HEK293 (cell line): ENCODE data around the gene BLMH.
A peak's percentile ranks its signal among the peaks of the same experiment; 100 is the strongest.

ENCODE experiments used
- HOXA7 ChIP-seq: sonication (generic); formaldehyde crosslinking; IDR thresholded peaks from 2 replicates; pipeline ENCODE4 v1.8.1; 2022; ENCODE audit warnings: missing genetic modification reagents, borderline replicate concordance
- MZF1 ChIP-seq: fragments of 450-650 bp; formaldehyde crosslinking; IDR thresholded peaks from 2 replicates; pipeline ENCODE4 v1.5.1; 2017; ENCODE audit warnings: missing biosample characterization, missing genetic modification characterization, borderline replicate concordance
- PRDM10 ChIP-seq: fragments of 450-650 bp; formaldehyde crosslinking; IDR thresholded peaks from 2 replicates; pipeline ENCODE4 v1.5.1; 2016; ENCODE audit warnings: missing biosample characterization, missing genetic modification characterization
- REST ChIP-seq: fragments of 450-650 bp; formaldehyde crosslinking; IDR thresholded peaks from 2 replicates; pipeline ENCODE4 v1.5.1; 2016; ENCODE audit warnings: missing biosample characterization, missing genetic modification characterization
- YY1 ChIP-seq: fragments of 450-650 bp; formaldehyde crosslinking; IDR thresholded peaks from 2 replicates; pipeline ENCODE4 v1.5.1; 2018; ENCODE audit warnings: missing biosample characterization, missing genetic modification characterization
- ZBTB10 ChIP-seq: fragments of 450-650 bp; formaldehyde crosslinking; IDR thresholded peaks from 2 replicates; pipeline ENCODE4 v1.5.1; 2016; ENCODE audit warnings: missing biosample characterization, missing genetic modification characterization
- ZFP3 ChIP-seq: fragments of 450-650 bp; formaldehyde crosslinking; IDR thresholded peaks from 2 replicates; pipeline ENCODE4 v1.5.1; 2016; ENCODE audit warnings: low read depth, missing biosample characterization, missing genetic modification characterization
- ZNF394 ChIP-seq: fragments of 450-650 bp; formaldehyde crosslinking; IDR thresholded peaks from 2 replicates; pipeline ENCODE4 v1.5.1; 2016; ENCODE audit warnings: missing biosample characterization, missing genetic modification characterization, mild to moderate bottlenecking, moderate library complexity, borderline replicate concordance
- ZNF423 ChIP-seq: fragments of 450-650 bp; formaldehyde crosslinking; IDR thresholded peaks from 2 replicates; pipeline ENCODE4 v1.5.1; 2016; ENCODE audit warnings: missing biosample characterization, missing genetic modification characterization
- ZNF792 ChIP-seq: fragments of 450-650 bp; formaldehyde crosslinking; IDR thresholded peaks from 2 replicates; pipeline ENCODE4 v1.5.1; 2016; ENCODE audit warnings: missing biosample characterization, missing genetic modification characterization
- ZSCAN23 ChIP-seq: fragments of 450-650 bp; formaldehyde crosslinking; IDR thresholded peaks from 2 replicates; pipeline ENCODE4 v1.5.1; 2016; ENCODE audit warnings: missing biosample characterization, missing genetic modification characterization

- TF ChIP-seq ZFP3 (tag by site-specific recombination) (no peak), REST (tag by site-specific recombination) (no peak), ZNF792 (tag by site-specific recombination) (no peak), ZNF423 (tag by site-specific recombination) (peak; percentile 56; the same call in 1 of the 2 replicates), ZSCAN23 (tag by site-specific recombination) (no peak), YY1 (peak; percentile 38; the same call in 1 of the 2 replicates), HOXA7 (CRISPR knock-in tag) (no peak), ZNF394 (no peak), MZF1 (no peak), ZBTB10 (tag by site-specific recombination) (peak; percentile 60), PRDM10 (tag by site-specific recombination) (peak; percentile 55)
Measured at GRCh38 chr17:30291543-30292285, at the start of gene BLMH.
